ENCODE data around the gene TECPR1.

Gene TECPR1

DNA sequence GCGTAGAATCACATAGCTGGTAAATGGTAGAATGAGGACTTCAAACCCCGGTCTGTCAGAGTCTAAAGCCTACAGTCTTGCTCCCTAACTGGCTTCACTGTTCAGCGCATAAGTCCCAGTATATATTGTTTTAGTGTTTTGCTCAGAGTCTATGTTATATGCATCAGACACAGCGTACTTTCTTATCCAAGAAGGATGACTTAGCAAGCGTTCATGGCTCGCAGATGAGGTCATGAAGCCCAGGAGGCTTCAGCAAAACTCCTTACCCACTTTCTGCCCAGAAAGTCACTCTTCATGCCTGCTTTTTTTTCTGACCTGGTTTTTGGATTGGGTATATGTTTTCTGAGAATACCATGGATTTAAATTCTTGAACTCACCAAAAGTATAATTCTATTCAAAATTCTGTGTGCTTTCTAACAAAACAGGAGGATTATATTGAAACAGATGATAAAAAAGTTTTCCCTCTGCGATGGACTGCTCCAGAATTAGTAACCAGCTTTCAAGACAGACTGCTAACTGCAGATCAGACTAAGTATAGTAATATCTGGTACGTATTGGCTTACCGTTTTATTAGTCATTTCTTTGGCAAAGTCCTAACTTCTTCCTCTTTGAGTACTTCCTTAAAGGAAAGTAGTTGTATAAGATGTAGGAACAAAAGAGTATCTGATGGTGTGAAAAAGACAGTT, 65.4 kb downstream of the TECPR1 start:
- DNase-seq: no peak

DNA sequence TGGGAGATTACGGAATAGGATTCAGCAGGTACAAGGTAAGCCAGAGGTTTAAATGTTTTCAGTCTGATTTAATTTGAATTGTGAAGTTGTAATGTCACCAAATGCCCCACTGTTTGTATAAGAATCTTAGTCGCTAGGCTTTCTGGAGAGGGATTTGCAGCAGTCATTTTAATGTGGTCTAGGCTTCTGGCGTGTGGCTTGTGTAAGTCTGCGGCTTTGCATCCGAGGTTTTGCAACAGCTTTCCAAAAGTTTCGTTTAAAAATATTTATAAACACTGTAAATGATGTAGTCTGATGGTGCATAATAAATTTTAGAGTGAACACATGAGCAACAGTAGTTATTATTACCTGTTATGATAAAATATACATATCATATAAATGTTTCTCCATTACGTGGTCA, 66.9 kb downstream of the TECPR1 start:
- DNase-seq: peak; percentile 21

DNA sequence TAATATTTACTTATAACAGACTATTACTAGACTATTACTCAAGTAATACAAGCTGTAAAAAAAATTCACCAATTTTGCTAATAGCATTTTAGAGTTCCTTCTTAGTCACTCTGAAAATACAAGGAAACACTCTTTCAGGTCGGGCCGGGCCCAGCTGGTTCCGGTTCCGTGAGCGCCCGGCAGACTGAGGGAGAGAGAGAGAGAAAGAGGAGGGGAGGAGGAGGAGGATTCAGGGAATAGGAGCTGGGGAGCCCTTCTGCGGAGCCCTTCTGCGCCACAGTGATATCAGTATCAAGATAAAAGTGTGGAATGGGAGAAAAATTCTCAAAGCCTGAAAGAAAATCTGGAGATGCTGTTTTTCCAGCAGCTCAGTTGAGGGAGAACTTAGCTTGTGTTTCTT, 71.3 kb downstream of the TECPR1 start:
- DNase-seq: no peak

DNA sequence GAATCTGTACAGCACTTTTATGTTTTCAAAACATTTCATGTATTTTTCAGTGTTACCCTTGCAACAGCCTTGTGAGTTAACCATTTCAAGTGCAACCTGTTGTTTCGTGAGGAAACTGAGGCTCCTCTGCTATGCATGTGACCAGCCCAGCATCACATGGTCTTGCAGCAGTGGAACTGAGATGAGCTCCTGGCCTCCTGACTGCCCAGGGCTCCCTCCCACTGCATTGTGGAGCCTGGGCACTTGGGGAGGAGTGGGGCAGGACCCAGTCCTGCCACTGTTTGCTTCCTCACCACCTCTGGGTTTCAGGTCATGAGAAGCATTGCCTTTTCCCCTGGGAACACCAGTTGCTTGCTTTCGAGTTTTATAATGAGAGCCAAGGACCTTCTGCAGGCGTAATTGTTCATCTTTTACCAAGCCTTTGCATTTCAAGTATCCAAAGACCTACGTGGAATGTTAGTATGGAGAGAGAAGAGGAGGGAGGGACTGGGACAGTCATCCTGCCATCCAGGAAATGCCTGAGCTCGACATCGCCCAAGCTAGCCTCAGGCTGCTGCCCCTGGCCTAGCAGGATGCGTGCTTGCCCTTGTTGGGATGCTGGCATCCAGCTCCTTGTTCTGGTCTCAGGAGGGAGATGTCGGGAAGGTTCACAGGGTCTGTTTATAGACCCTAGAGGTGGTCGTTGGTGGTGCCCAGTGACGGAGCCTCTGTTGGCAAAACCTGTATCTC, 73.1 kb downstream of the TECPR1 start:
- DNase-seq: no peak

DNA sequence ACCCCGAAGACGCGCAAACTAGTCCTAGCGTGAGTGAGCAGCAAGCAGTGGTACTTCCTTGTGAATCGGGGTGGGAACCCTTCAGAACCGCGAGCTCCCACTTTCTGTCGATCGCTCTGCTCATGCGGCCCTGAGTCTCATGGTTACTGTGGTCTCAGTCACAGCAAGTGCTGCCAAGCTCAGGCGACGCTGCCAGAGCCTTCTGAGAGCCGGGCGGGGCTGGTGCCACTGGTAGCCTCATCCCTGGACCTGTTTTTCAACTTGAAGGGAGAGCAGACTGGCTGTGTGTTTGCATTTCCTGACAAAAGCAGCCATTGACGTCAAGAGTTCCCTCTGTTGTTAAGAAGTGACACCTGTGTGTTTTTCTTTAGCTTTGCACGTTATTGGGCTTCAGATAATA, 73.7 kb downstream of the TECPR1 start:
- DNase-seq: no peak

DNA sequence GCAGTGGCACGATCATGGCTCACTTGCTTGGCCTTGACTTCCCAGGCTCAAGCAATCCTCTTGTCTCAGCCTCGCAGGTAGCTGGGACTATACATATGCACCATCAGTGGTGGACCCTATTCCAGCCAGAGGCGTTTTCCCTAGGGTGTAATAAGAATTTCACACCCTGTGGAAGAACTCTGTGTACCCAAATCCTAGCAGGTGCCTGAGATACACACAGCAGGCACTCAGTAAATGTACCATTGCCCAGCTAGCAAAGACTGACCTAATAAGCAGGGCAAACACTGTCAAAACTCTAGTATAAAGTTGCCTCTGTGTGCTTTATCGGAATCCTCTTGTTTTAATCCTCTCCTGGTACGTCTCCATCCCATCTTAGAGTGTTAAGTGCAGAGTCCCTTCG, 74.5 kb downstream of the TECPR1 start:
- DNase-seq: no peak

DNA sequence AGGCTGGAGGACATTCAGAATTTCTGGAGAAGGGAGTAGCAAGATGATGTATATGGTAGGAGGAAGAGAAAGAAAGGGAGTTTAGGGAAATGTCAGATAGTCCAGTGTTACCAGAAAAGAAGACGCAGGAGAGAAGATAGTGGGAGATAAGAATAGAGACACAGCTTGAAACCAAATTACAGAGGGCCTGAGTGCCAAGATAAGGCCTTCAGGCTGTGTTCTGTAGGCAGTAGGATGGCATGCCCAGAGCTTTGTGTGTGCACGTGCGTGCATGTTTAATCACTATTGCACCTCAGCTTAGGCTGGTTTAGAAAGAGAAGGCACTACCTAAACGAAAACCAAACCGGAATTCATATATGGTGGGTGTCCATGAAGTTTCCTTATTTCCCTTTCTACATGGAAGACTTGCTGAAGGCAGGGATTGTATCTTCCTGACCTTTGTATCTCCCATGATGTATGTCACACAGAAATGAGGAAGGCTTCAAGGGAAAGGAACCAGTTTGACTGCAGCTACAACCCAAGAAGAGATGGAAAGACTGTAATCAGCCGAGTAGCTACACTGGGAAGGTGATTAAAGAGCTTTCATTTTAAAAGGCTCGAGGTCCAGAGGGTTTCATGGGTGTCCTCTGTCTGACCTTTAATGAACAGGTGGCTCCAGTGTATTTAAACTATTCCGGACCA, 76.6 kb downstream of the TECPR1 start:
- no peak for DNase-seq

- no peak for DNase-seq
Measured at GRCh38 chr7:98174334-98175259, 77.4 kb downstream of the TECPR1 start.

GRCh38 chr7:98171449-98171848, 80.6 kb downstream of the TECPR1 start:
- DNase-seq: no peak

DNA sequence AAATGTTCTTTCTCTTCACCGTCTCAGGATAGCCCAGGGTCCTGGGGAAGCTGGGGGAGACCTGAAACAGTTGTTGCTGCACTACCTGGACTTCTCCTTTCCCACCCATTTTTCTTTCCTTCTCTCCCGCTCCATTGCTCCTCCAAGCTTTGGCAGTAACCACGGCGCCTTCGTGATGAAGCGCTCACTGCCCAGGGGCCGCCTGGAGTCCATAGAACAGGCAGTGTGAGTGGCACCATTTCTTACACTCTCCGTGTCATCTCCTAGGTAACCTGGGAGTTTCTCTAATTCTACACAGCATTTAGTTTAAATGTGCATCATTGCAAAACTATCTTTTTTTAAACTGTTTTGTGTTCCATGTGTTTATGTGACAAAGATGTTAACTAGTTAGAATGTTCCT, 81.1 kb downstream of the TECPR1 start:
- DNase-seq: no peak

GRCh38 chr7:98168904-98169621, 83.0 kb downstream of the TECPR1 start:
- no peak for DNase-seq

DNA sequence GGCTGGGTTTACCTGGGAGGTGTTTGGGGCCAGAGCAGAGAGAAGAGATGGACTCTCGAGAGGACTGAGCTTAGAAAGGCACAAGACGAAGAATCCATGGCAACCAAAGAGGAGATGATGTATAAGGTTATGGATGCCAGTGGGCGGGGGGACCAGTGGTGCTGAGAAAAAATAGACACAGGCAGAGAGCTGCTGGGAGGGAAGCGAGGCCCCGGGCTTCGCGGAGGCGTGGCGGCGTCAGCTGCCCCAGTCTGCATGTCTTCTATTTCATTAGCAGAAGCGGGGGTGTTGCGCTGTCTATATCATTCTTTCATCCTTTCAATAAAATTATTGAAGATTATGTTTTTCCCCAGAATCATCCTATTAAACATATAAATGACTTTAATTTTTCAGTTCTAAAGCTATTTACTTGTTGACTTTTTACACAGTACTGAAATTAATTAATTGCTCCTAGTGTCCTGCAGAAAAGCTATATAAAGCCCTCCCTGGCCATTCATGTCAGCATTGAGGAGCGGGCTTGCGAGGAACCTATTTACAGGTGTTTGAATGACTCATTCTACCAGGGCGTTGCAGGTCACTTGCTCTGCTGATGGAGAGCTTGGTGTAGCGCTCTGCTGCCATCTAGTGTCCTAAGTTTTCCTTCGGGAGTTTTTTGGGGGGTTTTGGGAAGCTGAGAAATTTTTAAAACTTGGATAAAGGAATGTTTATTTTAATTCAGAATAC, 83.7 kb downstream of the TECPR1 start:
- DNase-seq: peak; percentile 26

DNA sequence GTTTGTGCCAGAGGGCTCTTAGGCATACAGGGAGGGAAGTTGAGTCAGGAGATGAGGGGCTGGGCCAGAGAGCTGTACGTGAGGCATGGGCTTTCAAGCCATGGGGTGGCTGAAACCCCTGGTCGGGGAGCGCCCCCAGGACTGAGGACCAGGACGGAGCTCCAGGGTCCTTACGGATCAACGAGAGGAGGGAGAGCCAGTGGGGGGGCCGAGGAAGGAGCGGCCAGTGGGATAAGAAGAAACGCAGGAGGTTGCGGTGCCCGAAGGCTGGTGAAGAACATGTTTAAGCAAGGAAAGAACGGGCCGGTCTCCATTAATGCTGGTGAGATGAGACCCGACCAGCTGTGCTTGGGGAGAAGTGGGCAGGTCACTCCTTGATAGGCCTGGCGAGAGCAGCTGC, 84.4 kb downstream of the TECPR1 start:
- DNase-seq: no peak

GRCh38 chr7:98166668-98166970, 85.4 kb downstream of the TECPR1 start:
- DNase-seq: no peak

DNA sequence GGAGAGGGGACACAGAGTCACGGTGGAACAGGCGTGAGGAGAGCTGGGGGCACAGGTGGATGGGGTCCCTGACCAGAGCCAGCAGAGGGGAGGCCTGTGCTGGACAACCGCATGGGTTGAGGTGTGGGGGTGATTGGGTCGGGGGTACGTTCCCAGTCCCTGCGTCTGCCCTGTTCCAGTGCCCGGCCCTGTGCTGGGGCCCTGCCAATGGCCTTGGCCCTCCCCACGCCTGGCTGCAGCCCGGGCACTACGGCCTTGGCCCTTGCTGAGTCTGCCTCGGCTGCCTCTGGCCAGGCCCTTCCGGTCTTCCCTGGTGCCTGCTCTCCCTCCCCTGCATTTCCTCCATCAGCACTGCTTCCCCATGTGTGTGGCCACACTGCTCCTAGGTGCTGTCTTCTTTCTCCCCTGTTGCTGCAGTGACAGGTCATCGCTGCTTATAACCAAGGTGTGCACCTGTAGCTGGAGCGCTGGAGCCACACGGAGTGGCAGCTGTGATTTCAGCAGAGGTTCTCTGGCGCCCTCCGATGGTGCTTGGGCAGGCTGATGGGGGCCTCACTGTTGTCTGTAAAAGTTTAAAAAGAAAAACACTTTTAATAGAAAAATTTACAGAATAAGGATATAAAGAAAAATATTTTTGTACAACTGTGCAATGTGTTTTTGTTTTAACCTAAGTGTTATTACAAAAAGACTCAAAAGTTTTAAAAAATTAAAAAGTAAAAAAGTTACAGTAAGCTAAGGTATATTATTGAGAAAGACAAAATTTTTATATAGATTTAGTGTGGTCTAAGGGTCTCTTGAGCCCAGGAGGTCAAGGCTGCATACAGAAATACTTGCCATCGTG, 86.0 kb downstream of the TECPR1 start:
- no peak for DNase-seq
